GM10248 (cell line): ENCODE data around the gene ATP8A1.
A peak's percentile ranks its signal among the peaks of the same experiment; 100 is the strongest.

Experiments
- CTCF ChIA-PET: fragments of 300-600 bp; sonication (Branson Sonifier 250); formaldehyde crosslinking; extraction: SDS; loops from one replicate; lab custom pipeline; 2021; ENCODE audit warnings: antibody characterized with exemption; lab: Yijun Ruan, JAX
- POLR2A ChIA-PET: fragments of 350-650 bp; sonication (Branson Sonifier 250); formaldehyde crosslinking; extraction: SDS; loops from one replicate; lab custom pipeline; 2020; ENCODE audit warnings: antibody characterized with exemption; lab: Yijun Ruan, JAX
- DNase-seq: peaks from one replicate; pipeline ENCODE4 v3.0.0; 2012; ENCODE audit errors: extremely low spot score
- CTCF ChIP-seq: IDR thresholded peaks from 2 replicates; pipeline ENCODE4 v1.5.1; 2012; ENCODE audit warnings: mild to moderate bottlenecking, low read depth; ENCODE audit errors: extremely low read depth, missing control alignments, control extremely low read depth

ATP8A1 gene

GRCh38 chr4:42633605-42634388 lies 23.1 kb downstream of the ATP8A1 start:
- ChIA-PET POLR2A (interaction anchor here (1.4 kb wide), 1 partner anchor 23 kb away, joined by 6 read pairs; the partner anchor contains the start of gene ATP8A1), CTCF (interaction anchor here (1.2 to 5.1 kb wide), 9 partner anchors 8 to 65 kb away, joined by 3 to 35 read pairs (median 5); partner anchors contain the start of gene ATP8A1)
- TF ChIP-seq CTCF, result no peak
- no peak for DNase-seq

GRCh38 chr4:42632653-42633382 lies 24.1 kb downstream of the ATP8A1 start:
- TF ChIP-seq CTCF, result no peak
- CTCF ChIA-PET, result interaction anchor here (1.0 to 5.1 kb wide), 9 partner anchors 9 to 64 kb away, joined by 3 to 35 read pairs (median 5); partner anchors contain the start of gene ATP8A1
- DNase-seq, result no peak
- POLR2A ChIA-PET, result interaction anchor here (1.4 kb wide), 1 partner anchor 24 kb away, joined by 6 read pairs; the partner anchor contains the start of gene ATP8A1

- no peak for TF ChIP-seq CTCF
- POLR2A ChIA-PET, result no interaction called here
- no peak for DNase-seq
- CTCF ChIA-PET, result interaction anchor here (1.8 to 4.0 kb wide), 3 partner anchors 9 to 26 kb away, joined by 8 to 15 read pairs (median 8); partner anchors contain the start of gene ATP8A1
These were observed 26.0 kb downstream of the ATP8A1 start for GRCh38 chr4:42630908-42631307.

GRCh38 chr4:42628740-42629139 lies 28.2 kb downstream of the ATP8A1 start:
- ChIA-PET CTCF (interaction anchor here (0.9 to 4.0 kb wide), 7 partner anchors 9 to 60 kb away, joined by 3 to 15 read pairs (median 8); no protein-coding TSS in a partner anchor), POLR2A (interaction anchor here (0.7 to 1.0 kb wide), 2 partner anchors 8 to 40 kb away, joined by 3 to 4 read pairs; no protein-coding TSS in a partner anchor)
- TF ChIP-seq CTCF, result no peak

GRCh38 chr4:42627885-42628646 lies 28.8 kb downstream of the ATP8A1 start:
- TF ChIP-seq CTCF, result no peak
- DNase-seq, result peak; percentile 59
- ChIA-PET POLR2A (interaction anchor here (0.7 to 1.0 kb wide), 2 partner anchors 9 to 39 kb away, joined by 3 to 4 read pairs; no protein-coding TSS in a partner anchor), CTCF (interaction anchor here (0.9 to 4.0 kb wide), 6 partner anchors 8 to 60 kb away, joined by 3 to 15 read pairs (median 6); no protein-coding TSS in a partner anchor)

More at GRCh38 chr4:42628740-42629139, 28.2 kb downstream of the ATP8A1 start:
- no peak for DNase-seq
